Activated T-cell treated with anti-CD3 and anti-CD28 coated beads for 1 hour (primary cell): ENCODE results near the gene KLHL6.
"Not testable (repeated sequence)": the region's sequence is repeated elsewhere in the genome, so short reads cannot be mapped to it uniquely, and the experiment has no call there.

Experiments
- DNase-seq: peaks from one replicate; pipeline ENCODE4 v3.0.0-alpha.2; 2020; ENCODE audit warnings: low read depth

KLHL6 gene

DNA sequence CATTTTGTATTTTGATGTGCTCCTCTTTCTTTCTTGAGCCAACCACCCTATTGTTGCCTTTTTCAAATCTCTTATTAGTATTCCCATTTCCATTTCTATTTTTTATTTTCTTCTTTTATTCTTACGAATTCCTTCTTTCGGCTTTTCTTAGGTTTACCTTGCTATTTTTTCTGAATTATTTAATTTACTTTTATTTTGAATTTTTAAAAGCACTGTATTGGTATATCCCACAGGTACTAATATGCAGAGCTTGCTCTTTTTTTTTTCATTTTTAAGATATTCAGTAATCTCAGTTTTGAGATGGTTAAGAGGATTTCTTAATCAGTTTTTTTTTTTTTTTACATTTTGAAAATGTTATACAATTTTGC, 108.7 kb downstream of the KLHL6 start:
- DNase-seq: no peak

DNA sequence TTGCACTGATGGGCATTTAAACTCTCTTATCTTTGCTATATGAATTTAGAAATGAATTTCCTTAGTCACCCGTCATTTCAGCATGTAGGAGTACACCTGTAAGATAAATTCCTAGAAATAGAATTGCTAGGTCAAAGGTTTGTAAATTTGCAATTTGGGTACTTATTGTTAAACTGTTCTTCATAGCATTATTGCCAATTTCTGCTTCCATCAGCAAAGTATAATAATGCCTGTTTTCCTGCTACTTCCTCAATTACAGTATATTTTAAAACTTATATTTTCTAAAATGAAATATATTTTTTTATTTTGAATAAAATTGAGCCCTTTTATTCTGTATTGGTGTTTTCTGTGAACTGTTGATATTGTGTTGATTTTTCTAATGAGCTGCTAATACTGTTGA, 110.8 kb downstream of the KLHL6 start:
- DNase-seq: no peak

GRCh38 chr3:183443395-183444385, 111.8 kb downstream of the KLHL6 start:
- no peak for DNase-seq

GRCh38 chr3:183442994-183443393, 112.5 kb downstream of the KLHL6 start:
- DNase-seq: no peak

GRCh38 chr3:183440521-183440920, 115.0 kb downstream of the KLHL6 start:
- DNase-seq: not testable (repeated sequence)

- DNase-seq: no peak
Measured at GRCh38 chr3:183439515-183439914, 116.0 kb downstream of the KLHL6 start.

GRCh38 chr3:183438735-183439134, 116.8 kb downstream of the KLHL6 start:
- DNase-seq: no peak

GRCh38 chr3:183437666-183438564, 117.6 kb downstream of the KLHL6 start:
- DNase-seq: no peak
